SU-DHL-6 (cell line): ENCODE measurements around the gene RHBDD2.

Experiments
- EZH2phosphoT487 ChIP-seq: fragments of 200-600 bp; sonication (generic), shearing (Covaris generic); conservative IDR thresholded peaks from 2 replicates; pipeline ENCODE4 v1.6.1; 2018; ENCODE audit warnings: mild to moderate bottlenecking, antibody characterized with exemption, low read length, moderate library complexity, mixed read lengths
- TF ChIP-seq, protein P1 (sequence below): fragments of 200-600 bp; sonication (generic); IDR thresholded peaks from one replicate; pipeline ENCODE4 v1.5.1; 2017; ENCODE audit warnings: antibody characterized with exemption, mild to moderate bottlenecking, low read length, moderate library complexity; ENCODE audit not compliant: insufficient read depth, poor library complexity, severe bottlenecking

DNA sequence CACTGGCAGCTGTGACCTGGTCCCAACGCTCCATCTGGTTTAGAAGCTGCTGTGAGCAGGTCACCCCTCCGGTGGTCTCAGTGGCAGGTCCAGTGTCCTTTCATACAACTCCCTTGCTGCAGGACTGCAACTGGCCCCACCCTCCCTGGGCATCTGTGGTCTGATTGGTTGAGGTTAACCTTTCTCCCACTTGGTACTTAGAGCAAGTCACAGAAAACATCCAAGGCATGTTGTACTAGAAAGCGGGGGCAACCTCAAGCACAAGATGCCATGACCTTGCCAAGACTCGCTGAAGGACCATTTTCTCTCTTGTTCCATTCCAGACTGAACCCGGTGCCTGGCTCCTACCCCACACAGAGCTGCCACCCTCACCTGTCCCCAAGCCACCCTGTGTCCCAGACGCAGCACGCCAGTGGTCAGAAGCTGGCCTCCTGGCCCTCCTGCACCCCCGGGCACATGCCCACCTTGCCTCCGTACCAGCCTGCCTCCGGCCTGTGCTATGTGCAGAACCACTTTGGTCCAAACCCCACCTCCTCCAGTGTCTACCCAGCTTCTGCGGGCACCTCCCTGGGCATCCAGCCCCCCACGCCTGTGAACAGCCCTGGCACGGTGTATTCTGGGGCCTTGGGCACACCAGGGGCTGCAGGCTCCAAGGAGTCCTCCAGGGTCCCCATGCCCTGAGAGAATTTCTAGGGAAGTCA, 9.0 kb downstream of the RHBDD2 start:
- TF ChIP-seq, protein P1, sequence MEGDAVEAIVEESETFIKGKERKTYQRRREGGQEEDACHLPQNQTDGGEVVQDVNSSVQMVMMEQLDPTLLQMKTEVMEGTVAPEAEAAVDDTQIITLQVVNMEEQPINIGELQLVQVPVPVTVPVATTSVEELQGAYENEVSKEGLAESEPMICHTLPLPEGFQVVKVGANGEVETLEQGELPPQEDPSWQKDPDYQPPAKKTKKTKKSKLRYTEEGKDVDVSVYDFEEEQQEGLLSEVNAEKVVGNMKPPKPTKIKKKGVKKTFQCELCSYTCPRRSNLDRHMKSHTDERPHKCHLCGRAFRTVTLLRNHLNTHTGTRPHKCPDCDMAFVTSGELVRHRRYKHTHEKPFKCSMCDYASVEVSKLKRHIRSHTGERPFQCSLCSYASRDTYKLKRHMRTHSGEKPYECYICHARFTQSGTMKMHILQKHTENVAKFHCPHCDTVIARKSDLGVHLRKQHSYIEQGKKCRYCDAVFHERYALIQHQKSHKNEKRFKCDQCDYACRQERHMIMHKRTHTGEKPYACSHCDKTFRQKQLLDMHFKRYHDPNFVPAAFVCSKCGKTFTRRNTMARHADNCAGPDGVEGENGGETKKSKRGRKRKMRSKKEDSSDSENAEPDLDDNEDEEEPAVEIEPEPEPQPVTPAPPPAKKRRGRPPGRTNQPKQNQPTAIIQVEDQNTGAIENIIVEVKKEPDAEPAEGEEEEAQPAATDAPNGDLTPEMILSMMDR: no peak
- TF ChIP-seq EZH2phosphoT487: no peak
